Upper lobe of left lung (tissue), 4 donors: ENCODE results near the gene NDUFS1.
"Not testable (repeated sequence)": the region's sequence is repeated elsewhere in the genome, so short reads cannot be mapped to it uniquely, and the experiment has no call there.

Source experiments
- EP300 ChIP-seq, 4 donors: sonication (generic); formaldehyde crosslinking; IDR thresholded peaks; one replicate each; pipeline ENCODE4 v1.5.1; 2017; ENCODE audit warnings: antibody characterized with exemption in 4 of 4, control low read depth in 2 of 4
- POLR2A ChIP-seq, 4 donors: fragments of 450-650 bp; IDR thresholded peaks; one replicate each; pipeline ENCODE4 v1.5.1; 2016 to 2017; ENCODE audit warnings: antibody characterized with exemption in 4 of 4, mild to moderate bottlenecking in 2 of 4
- POLR2AphosphoS5 ChIP-seq, 2 donors: sonication (generic); formaldehyde crosslinking; IDR thresholded peaks; one replicate each; pipeline ENCODE4 v1.5.1; 2017; ENCODE audit warnings: antibody characterized with exemption in 2 of 2
- TF ChIP-seq, protein P1 (sequence below), 6 experiments: fragments of 450-650 bp in 4 of 6; fragments of 200-600 bp in 2 of 6; sonication (generic) in 2 of 6; IDR thresholded peaks; one replicate each; pipeline ENCODE4 v1.5.1; 2016 to 2019; ENCODE audit warnings: antibody characterized with exemption in 6 of 6

DNA sequence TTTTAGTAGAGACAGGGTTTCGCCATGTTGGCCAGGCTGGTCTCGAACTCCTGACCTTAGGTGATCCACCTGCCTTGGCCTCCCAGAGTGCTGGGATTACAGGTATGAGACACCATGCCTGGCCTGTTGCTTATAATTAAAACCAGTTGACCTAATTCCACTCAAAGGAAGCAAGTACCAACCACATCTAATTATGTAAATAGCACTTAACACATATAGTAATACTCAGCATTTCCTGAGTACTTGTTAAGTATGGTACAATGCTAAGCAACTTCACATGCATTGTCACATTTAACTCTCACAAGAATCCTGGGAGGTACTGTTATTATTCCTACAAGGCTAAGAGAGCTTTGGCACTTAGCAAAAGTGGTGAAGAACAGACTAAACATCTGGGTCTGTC, 48.1 kb upstream of the NDUFS1 start:
- TF ChIP-seq, protein P1, sequence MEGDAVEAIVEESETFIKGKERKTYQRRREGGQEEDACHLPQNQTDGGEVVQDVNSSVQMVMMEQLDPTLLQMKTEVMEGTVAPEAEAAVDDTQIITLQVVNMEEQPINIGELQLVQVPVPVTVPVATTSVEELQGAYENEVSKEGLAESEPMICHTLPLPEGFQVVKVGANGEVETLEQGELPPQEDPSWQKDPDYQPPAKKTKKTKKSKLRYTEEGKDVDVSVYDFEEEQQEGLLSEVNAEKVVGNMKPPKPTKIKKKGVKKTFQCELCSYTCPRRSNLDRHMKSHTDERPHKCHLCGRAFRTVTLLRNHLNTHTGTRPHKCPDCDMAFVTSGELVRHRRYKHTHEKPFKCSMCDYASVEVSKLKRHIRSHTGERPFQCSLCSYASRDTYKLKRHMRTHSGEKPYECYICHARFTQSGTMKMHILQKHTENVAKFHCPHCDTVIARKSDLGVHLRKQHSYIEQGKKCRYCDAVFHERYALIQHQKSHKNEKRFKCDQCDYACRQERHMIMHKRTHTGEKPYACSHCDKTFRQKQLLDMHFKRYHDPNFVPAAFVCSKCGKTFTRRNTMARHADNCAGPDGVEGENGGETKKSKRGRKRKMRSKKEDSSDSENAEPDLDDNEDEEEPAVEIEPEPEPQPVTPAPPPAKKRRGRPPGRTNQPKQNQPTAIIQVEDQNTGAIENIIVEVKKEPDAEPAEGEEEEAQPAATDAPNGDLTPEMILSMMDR (IDR thresholded peaks at IDR 0.05): not testable (repeated sequence)
- not testable (repeated sequence) for TF ChIP-seq POLR2A, POLR2AphosphoS5, EP300 (IDR thresholded peaks at IDR 0.05)
